Skeletal muscle cell (primary cell): Measurements from ENCODE around the gene PTCHD4.

Experiments
- DNase-seq: peaks from one replicate; pipeline ENCODE4 v3.0.0-alpha.2; 2010; ENCODE audit warnings: low read depth
- H3K4me3 ChIP-seq: 2 replicates; pipeline ENCODE4 v1.5.1; 2011; ENCODE audit warnings: low read depth, mild to moderate bottlenecking, control low read depth, low read length, moderate library complexity

The PTCHD4 gene

GRCh38 chr6:48067148-48067712 lies 43.8 kb downstream of the PTCHD4 start:
- no peak for DNase-seq
- H3K4me3 ChIP-seq = no peak overlapping the region

GRCh38 chr6:48061265-48061990 lies 49.6 kb downstream of the PTCHD4 start:
- DNase-seq = peak; percentile 41

More at GRCh38 chr6:48061265-48061990, 49.6 kb downstream of the PTCHD4 start:
- no peak overlapping the region for H3K4me3 ChIP-seq
